VCaP (cell line): ENCODE measurements around the gene MAD2L2.

Experiments
- H3K27ac ChIP-seq: fragments of 450-650 bp; 2 replicates; pipeline ENCODE4 v1.5.1; 2017
- CTCF ChIP-seq: fragments of 450-650 bp; conservative IDR thresholded peaks from 2 replicates; pipeline ENCODE4 v1.5.1; 2017; ENCODE audit warnings: mild to moderate bottlenecking, moderate library complexity

MAD2L2 gene

GRCh38 chr1:11704194-11704529, 23.2 kb upstream of the MAD2L2 start:
- no peak overlapping the region for H3K27ac ChIP-seq
- TF ChIP-seq CTCF = no peak

- H3K27ac ChIP-seq = no peak overlapping the region
- TF ChIP-seq CTCF = no peak
Measured at GRCh38 chr1:11703357-11704193, 22.6 kb upstream of the MAD2L2 start.

GRCh38 chr1:11701981-11702803, 21.2 kb upstream of the MAD2L2 start:
- TF ChIP-seq CTCF = no peak
- H3K27ac ChIP-seq = no peak overlapping the region

GRCh38 chr1:11701551-11701961, 20.6 kb upstream of the MAD2L2 start:
- H3K27ac ChIP-seq = 0 out of 2 replicates have a peak overlapping the region, but pooled peaks have one; percentile 16
- TF ChIP-seq CTCF = no peak

- 0 out of 2 replicates have a peak overlapping the region, but pooled peaks have one; percentile 16 for H3K27ac ChIP-seq
- TF ChIP-seq CTCF = no peak
Measured at GRCh38 chr1:11700601-11701467, 19.9 kb upstream of the MAD2L2 start.

- TF ChIP-seq CTCF = no peak
- no peak overlapping the region for H3K27ac ChIP-seq
Measured at GRCh38 chr1:11697893-11698210, 16.9 kb upstream of the MAD2L2 start.
